ENCODE results near the gene CLIP4. TPM values are rescaled to one million over a fixed set of nuclear protein-coding genes. Genes with fewer than 3 reads are reported as not detected.

CLIP4 gene
- total and polyA plus RNA-seq, 9 donors = 20.7 to 64.7 (median 46.6) TPM

DNA sequence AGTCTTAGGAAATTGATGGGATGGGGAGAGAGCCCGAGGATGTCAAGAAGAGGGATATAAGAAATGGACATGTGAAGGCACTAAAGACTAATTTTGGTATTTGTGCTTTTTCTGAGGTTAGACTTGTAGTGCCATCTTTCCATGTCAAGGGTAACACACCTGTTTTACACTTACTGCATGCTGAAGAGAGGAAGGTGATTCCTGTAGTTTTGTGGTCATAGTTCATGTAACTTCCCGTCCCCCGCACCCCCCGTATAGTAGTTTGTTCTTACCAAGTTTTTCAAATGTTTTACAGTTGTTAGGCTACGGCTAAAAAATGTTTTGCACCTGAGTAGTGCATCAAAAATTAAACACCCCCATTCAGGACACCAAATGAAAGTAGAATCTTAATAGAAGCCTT is 73.8 kb downstream of the CLIP4 start:
- WGBS, 3 donors = 88 to 94% (median 91%) methylated on average over 5 of the region's 5 CpGs
- DNase-seq = no peak
- Histone ChIP-seq H3K27me3 (no peaks in the 10 kb centered on the region), H3K4me1 (ENCODE audit: insufficient read depth) (peaks cover 4% of the 10 kb centered on the region), H3K9me3 (peaks cover 0 to 5% of the 10 kb centered on the region in 2 donors), H3K4me3 (no peak overlapping the region), H3K36me3 (no peaks in the 10 kb centered on the region), H3K27ac (no peak overlapping the region)
- TF ChIP-seq POLR2A (IDR thresholded peaks at IDR 0.05) = no peak
- TF ChIP-seq, protein P1, sequence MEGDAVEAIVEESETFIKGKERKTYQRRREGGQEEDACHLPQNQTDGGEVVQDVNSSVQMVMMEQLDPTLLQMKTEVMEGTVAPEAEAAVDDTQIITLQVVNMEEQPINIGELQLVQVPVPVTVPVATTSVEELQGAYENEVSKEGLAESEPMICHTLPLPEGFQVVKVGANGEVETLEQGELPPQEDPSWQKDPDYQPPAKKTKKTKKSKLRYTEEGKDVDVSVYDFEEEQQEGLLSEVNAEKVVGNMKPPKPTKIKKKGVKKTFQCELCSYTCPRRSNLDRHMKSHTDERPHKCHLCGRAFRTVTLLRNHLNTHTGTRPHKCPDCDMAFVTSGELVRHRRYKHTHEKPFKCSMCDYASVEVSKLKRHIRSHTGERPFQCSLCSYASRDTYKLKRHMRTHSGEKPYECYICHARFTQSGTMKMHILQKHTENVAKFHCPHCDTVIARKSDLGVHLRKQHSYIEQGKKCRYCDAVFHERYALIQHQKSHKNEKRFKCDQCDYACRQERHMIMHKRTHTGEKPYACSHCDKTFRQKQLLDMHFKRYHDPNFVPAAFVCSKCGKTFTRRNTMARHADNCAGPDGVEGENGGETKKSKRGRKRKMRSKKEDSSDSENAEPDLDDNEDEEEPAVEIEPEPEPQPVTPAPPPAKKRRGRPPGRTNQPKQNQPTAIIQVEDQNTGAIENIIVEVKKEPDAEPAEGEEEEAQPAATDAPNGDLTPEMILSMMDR (IDR thresholded peaks at IDR 0.05) = no peak
- no peak for TF ChIP-seq EP300 (IDR thresholded peaks at IDR 0.05)
- intact Hi-C loops (cut with DNase I) = no loop called here

DNA sequence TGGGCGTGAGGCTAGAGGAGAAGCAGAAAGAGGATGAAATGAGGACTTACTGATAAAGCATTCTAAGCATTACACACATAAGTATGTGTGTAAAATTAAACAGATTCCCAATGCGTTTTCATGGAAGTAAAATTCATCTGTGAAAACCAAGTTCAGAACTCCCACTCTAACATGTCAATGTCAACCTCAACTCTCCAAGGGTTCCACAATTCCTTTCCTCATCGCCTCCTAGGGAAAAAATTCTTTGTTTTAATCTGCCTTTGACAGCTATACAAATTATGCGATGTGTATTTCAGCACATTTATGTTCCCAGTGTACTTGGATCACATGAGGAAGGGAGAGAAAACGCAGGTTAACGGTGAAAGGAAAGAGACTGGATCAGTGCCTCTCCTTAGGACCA is 76.6 kb downstream of the CLIP4 start:
- peaks cover 0 to 5% of the 10 kb centered on the region in 2 donors for H3K9me3 ChIP-seq
- no peaks in the 10 kb centered on the region for H3K36me3 ChIP-seq
- no peak overlapping the region for H3K27ac ChIP-seq
- no peak for DNase-seq
- 94 to 96% (median 95%) methylated on average over 6 of the region's 6 CpGs for WGBS, 3 donors
- TF ChIP-seq, protein P1 (IDR thresholded peaks at IDR 0.05) = no peak
- TF ChIP-seq POLR2A (IDR thresholded peaks at IDR 0.05) (no peak), EP300 (IDR thresholded peaks at IDR 0.05) (no peak)
- H3K27me3 ChIP-seq = no peaks in the 10 kb centered on the region
- H3K4me1 ChIP-seq (ENCODE audit: insufficient read depth) = no peaks in the 10 kb centered on the region
- H3K4me3 ChIP-seq = no peak overlapping the region
- intact Hi-C loops (cut with DNase I) = loop anchor here in 1 of 4 donors (10.0 kb wide), 1 partner anchor 147 kb away; no protein-coding TSS in a partner anchor

DNA sequence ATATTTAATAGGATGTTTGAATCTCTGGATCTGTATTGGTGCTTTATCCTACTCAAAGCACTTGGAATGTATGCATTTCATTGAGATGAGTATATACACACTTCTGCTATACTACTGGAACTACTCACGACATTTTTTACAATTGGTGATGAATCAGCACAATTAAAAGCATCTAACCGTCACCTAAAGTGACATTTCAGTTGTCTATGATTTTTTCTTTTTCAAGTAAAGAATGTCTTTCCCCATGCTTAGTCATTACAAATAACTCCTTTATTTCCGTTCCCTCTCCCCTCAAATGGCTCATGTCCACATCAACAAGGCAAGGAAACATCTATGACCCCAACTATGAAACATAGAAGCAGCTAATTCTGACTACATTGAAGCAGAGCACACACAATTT is 77.3 kb downstream of the CLIP4 start:
- H3K4me3 ChIP-seq = no peak overlapping the region
- H3K27me3 ChIP-seq = no peaks in the 10 kb centered on the region
- no peaks in the 10 kb centered on the region for H3K4me1 ChIP-seq (ENCODE audit: insufficient read depth)
- no peak overlapping the region for H3K27ac ChIP-seq
- WGBS, 3 donors = 87 to 88% (median 87%) methylated on average over 3 of the region's 3 CpGs
- no peak for DNase-seq
- H3K36me3 ChIP-seq = no peaks in the 10 kb centered on the region
- intact Hi-C loops (cut with DNase I) = loop anchor here in 1 of 4 donors (10.0 kb wide), 1 partner anchor 148 kb away; no protein-coding TSS in a partner anchor
- no peak for TF ChIP-seq POLR2A (IDR thresholded peaks at IDR 0.05)
- peaks cover 0 to under 1% of the 10 kb centered on the region in 2 donors for H3K9me3 ChIP-seq

DNA sequence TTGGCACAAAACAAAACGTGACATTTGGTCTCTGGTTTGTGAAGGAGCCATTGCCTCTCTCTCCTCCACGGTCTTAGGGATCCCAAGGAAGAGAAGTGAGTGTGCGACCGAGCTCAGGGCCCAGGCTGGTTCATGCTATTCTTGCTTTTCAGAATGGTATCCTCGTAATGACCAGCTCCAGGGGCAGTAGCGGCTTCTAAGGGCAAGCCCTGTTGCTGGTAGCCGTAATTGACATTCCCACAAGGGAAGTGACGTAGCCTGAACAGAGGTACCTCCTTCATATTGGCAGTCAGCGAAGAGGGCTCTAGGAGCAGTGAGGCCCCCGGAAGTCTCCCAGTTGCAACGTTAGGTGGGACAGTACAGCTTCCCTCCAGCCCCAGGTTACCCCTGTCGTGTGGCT is 77.9 kb downstream of the CLIP4 start:
- intact Hi-C loops (cut with DNase I) = loop anchor here in 1 of 4 donors (10.0 kb wide), 1 partner anchor 148 kb away; no protein-coding TSS in a partner anchor
- DNase-seq = no peak
- no peak overlapping the region for H3K4me3 ChIP-seq
- no peaks in the 10 kb centered on the region for H3K36me3 ChIP-seq
- no peak overlapping the region for H3K27ac ChIP-seq
- no peaks in the 10 kb centered on the region for H3K27me3 ChIP-seq
- TF ChIP-seq, protein P1 (IDR thresholded peaks at IDR 0.05) = no peak
- TF ChIP-seq EP300 (IDR thresholded peaks at IDR 0.05) (no peak), POLR2A (IDR thresholded peaks at IDR 0.05) (no peak)
- 91 to 94% (median 93%) methylated on average over 12 of the region's 12 CpGs for WGBS, 3 donors
- H3K4me1 ChIP-seq (ENCODE audit: insufficient read depth) = no peaks in the 10 kb centered on the region
- H3K9me3 ChIP-seq = no peaks in the 10 kb centered on the region

DNA sequence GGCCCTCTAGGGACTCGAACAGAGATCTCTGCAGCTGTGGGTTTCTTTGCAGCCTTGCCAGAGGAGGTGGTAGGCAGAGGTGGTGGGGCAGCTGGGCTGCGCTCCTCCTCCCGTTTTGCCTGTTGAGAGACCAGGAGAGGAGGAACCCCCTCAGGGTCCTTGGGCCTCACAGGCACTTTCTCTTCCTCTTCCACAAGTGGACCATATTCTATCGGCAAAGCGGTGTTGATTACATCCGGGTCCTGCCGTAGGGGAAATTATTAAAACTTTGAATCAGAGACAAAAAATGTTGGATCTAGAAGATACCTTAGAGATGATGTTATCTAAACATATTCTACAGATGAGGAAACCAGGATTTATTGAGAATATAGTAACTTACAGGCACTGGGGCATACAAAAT is 78.5 kb downstream of the CLIP4 start:
- H3K27ac ChIP-seq = no peak overlapping the region
- no peaks in the 10 kb centered on the region for H3K4me1 ChIP-seq (ENCODE audit: insufficient read depth)
- TF ChIP-seq POLR2A (IDR thresholded peaks at IDR 0.05) (no peak), EP300 (IDR thresholded peaks at IDR 0.05) (no peak)
- TF ChIP-seq, protein P1 (IDR thresholded peaks at IDR 0.05) = no peak
- H3K36me3 ChIP-seq = no peaks in the 10 kb centered on the region
- no peak overlapping the region for H3K4me3 ChIP-seq
- DNase-seq = no peak
- H3K9me3 ChIP-seq = no peaks in the 10 kb centered on the region
- intact Hi-C loops (cut with DNase I) = loop anchor here in 1 of 4 donors (10.0 kb wide), 1 partner anchor 149 kb away; no protein-coding TSS in a partner anchor
- H3K27me3 ChIP-seq = no peaks in the 10 kb centered on the region
- WGBS, 3 donors = 87 to 88% (median 87%) methylated on average over 7 of the region's 7 CpGs

Data from ovary (tissue), 9 donors.